ENCODE results near the gene RPS4Y2. TPM values are rescaled to one million over a fixed set of nuclear protein-coding genes. Genes with fewer than 3 reads are reported as not detected.

Gene RPS4Y2
- total and polyA plus RNA-seq, 9 of the 15 experiments (the other 6 are each of a cell fraction or from before 2014, with no cell fraction given) = not detected

DNA sequence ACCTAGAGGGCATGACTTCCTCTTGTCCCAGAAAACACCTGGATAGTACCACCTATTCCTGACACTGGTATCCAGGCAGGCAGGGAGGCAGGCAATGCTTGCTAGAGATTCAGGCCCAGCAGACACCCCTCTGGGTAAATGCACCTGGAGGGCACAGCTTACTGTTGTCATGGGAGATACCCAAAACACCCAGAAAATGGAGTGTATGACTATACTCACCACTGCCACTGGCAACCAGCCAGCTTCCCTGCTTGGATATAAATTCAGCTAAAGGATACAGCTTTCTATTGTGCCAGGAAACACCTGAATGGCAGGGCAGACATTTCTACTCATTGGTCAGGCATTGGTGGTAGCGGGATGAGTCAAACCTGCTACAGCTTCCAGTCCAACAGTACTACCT is 58.9 kb downstream of the RPS4Y2 start:
- no TSS peak for BruUV-seq (replicated peaks)
- H3K79me2 ChIP-seq (ENCODE audit: control insufficient read depth, insufficient read depth, low read length) = no peaks in the 10 kb centered on the region
- no peak for DNase-seq (ENCODE audit: extremely low read depth in 1 of 4, low spot score in 3 of 4)
- H3K4me2 ChIP-seq (ENCODE audit: insufficient read depth, low read length) = no peak overlapping the region
- ChIA-PET CTCF (ENCODE audit: low intra/inter-chr PET ratio) (no interaction called here), POLR2A (no interaction called here)
- no peaks in the 10 kb centered on the region for H3K4me1 ChIP-seq (replicated peaks in 1 of 2; ENCODE audit: control insufficient read depth in 2 of 2, insufficient read depth in 2 of 2, low read length in 2 of 2)
- H2AFZ ChIP-seq (ENCODE audit: low read depth, low read length) = no peak overlapping the region
- no peak overlapping the region for H3K9ac ChIP-seq (ENCODE audit: insufficient read depth in 1 of 2, low read depth in 2 of 2, low read length in 2 of 2)
- H3K27me3 ChIP-seq (ENCODE audit: control insufficient read depth in 2 of 2, insufficient read depth in 2 of 2, low read length in 2 of 2) = no peaks in the 10 kb centered on the region
- H3K27ac ChIP-seq (ENCODE audit: extremely low read depth, low read depth, low read length) = no peak overlapping the region
- intact Hi-C loops (cut with micrococcal nuclease) = no loop called here
- H3K9me1 ChIP-seq (ENCODE audit: control insufficient read depth, insufficient read depth, low read length) = no peaks in the 10 kb centered on the region
- ATAC-seq = no peak
- WGBS (ENCODE audit: insufficient coverage, low coverage, missing lambda C conversion rate) = no CpG with 5 or more reads among the region's 1 CpG
- H3K36me3 ChIP-seq (ENCODE audit: control insufficient read depth, insufficient read depth, low read length) = no peaks in the 10 kb centered on the region
- TF ChIP-seq FOXJ3 (CRISPR knock-in tag; IDR thresholded peaks at IDR 0.05) (no peak), ZNF76 (CRISPR knock-in tag; IDR thresholded peaks at IDR 0.05; ENCODE audit: borderline replicate concordance) (no peak), BRF1 (IDR thresholded peaks at IDR 0.05; ENCODE audit: borderline replicate concordance, extremely low read depth, insufficient read length) (no peak), DDX20 (tag; IDR thresholded peaks at IDR 0.05; ENCODE audit: low read depth) (no peak), HBP1 (CRISPR knock-in tag; IDR thresholded peaks at IDR 0.05) (no peak), ZNF79 (CRISPR knock-in tag; IDR thresholded peaks at IDR 0.05; ENCODE audit: low read depth) (no peak), EP300 (IDR thresholded peaks at IDR 0.05; ENCODE audit: low read length) (no peak), CBX5 (IDR thresholded peaks at IDR 0.05; ENCODE audit: borderline replicate concordance, low read depth) (no peak), ZNF282 (CRISPR knock-in tag; IDR thresholded peaks at IDR 0.05) (no peak), CCNT2 (IDR thresholded peaks at IDR 0.05; ENCODE audit: borderline replicate concordance, extremely low read depth, insufficient read length, low read depth, low read length) (no peak), WHSC1 (IDR thresholded peaks at IDR 0.05; ENCODE audit: low read length) (no peak), ZNF551 (CRISPR knock-in tag; IDR thresholded peaks at IDR 0.05) (no peak)
- TF ChIP-seq, protein P1, sequence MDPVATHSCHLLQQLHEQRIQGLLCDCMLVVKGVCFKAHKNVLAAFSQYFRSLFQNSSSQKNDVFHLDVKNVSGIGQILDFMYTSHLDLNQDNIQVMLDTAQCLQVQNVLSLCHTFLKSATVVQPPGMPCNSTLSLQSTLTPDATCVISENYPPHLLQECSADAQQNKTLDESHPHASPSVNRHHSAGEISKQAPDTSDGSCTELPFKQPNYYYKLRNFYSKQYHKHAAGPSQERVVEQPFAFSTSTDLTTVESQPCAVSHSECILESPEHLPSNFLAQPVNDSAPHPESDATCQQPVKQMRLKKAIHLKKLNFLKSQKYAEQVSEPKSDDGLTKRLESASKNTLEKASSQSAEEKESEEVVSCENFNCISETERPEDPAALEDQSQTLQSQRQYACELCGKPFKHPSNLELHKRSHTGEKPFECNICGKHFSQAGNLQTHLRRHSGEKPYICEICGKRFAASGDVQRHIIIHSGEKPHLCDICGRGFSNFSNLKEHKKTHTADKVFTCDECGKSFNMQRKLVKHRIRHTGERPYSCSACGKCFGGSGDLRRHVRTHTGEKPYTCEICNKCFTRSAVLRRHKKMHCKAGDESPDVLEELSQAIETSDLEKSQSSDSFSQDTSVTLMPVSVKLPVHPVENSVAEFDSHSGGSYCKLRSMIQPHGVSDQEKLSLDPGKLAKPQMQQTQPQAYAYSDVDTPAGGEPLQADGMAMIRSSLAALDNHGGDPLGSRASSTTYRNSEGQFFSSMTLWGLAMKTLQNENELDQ (CRISPR knock-in tag; IDR thresholded peaks at IDR 0.05; ENCODE audit: borderline replicate concordance) = no peak
- TF ChIP-seq, protein P2, sequence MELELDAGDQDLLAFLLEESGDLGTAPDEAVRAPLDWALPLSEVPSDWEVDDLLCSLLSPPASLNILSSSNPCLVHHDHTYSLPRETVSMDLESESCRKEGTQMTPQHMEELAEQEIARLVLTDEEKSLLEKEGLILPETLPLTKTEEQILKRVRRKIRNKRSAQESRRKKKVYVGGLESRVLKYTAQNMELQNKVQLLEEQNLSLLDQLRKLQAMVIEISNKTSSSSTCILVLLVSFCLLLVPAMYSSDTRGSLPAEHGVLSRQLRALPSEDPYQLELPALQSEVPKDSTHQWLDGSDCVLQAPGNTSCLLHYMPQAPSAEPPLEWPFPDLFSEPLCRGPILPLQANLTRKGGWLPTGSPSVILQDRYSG (tag; conservative IDR thresholded peaks at IDR 0.05; ENCODE audit: low read depth) = no peak
- H4K20me1 ChIP-seq (replicated peaks; ENCODE audit: control insufficient read depth, insufficient read depth, low read length) = no peaks in the 10 kb centered on the region
- in situ Hi-C loops (cut with MboI) = no loop called here
- H3K4me3 ChIP-seq = no peak overlapping the region
- H3K9me3 ChIP-seq (replicated peaks; ENCODE audit: control insufficient read depth, insufficient read depth, low read depth, low read length) = no peaks in the 10 kb centered on the region
- FAIRE-seq = no peak
